ENCODE results near the gene TXNDC9.

- TF ChIP-seq CTCF (IDR thresholded peaks at IDR 0.05) (no peak), EP300 (IDR thresholded peaks at IDR 0.05) (no peak)
Observed at GRCh38 chr2:99350194-99350593, 14.1 kb upstream of the TXNDC9 start.
